ENCODE measurements around the gene ZNF236. TPM values are rescaled to one million over a fixed set of nuclear protein-coding genes. Genes with fewer than 3 reads are reported as not detected.
"Not testable (repeated sequence)": the region's sequence is repeated elsewhere in the genome, so short reads cannot be mapped to it uniquely, and the experiment has no call there.

Gene ZNF236
- total and polyA plus RNA-seq, 4 donors = 0.38 to 23.6 (median 10.0) TPM

- H3K27ac ChIP-seq (ENCODE audit: low read depth in 1 of 2, low read length in 2 of 2); H3K9me3 ChIP-seq (ENCODE audit: control insufficient read depth, low read length); H3K4me3 ChIP-seq (ENCODE audit: low read length in 2 of 2); intact Hi-C loops (cut with DNase I); ATAC-seq (ENCODE audit: low FRiP score); H3K36me3 ChIP-seq (ENCODE audit: control insufficient read depth in 1 of 2, insufficient read depth in 2 of 2, low read length in 1 of 2); H3K27me3 ChIP-seq (ENCODE audit: control insufficient read depth in 1 of 2, insufficient read depth in 2 of 2, low read length in 1 of 2); H3K4me1 ChIP-seq (ENCODE audit: control insufficient read depth in 1 of 2, insufficient read depth in 2 of 2, low read length in 2 of 2): not testable (repeated sequence)
- DNase-seq = peak in 1 of 2 donors; percentile 23
- WGBS, 2 donors = 94 to 96% methylated on average over 8 of the region's 8 CpGs
These were observed 122.0 kb downstream of the ZNF236 start for GRCh38 chr18:76944346-76944745.

GRCh38 chr18:76948345-76948744, 126.0 kb downstream of the ZNF236 start:
- no peaks in the 10 kb centered on the region for H3K4me1 ChIP-seq (ENCODE audit: control insufficient read depth in 1 of 2, insufficient read depth in 2 of 2, low read length in 2 of 2)
- no peaks in the 10 kb centered on the region for H3K27me3 ChIP-seq (ENCODE audit: control insufficient read depth in 1 of 2, insufficient read depth in 2 of 2, low read length in 1 of 2)
- H3K27ac ChIP-seq (ENCODE audit: low read depth in 1 of 2, low read length in 2 of 2) = no peak overlapping the region
- peaks cover 3 to 5% of the 10 kb centered on the region in 2 donors for H3K36me3 ChIP-seq (ENCODE audit: control insufficient read depth in 1 of 2, insufficient read depth in 2 of 2, low read length in 1 of 2)
- no peak overlapping the region for H3K4me3 ChIP-seq (ENCODE audit: low read length in 2 of 2)
- H3K9me3 ChIP-seq (ENCODE audit: control insufficient read depth, low read length) = no peaks in the 10 kb centered on the region
- no peak for ATAC-seq (ENCODE audit: low FRiP score)
- intact Hi-C loops (cut with DNase I) = no loop called here
- DNase-seq = no peak
- 90 to 93% methylated on average over 8 of the region's 8 CpGs for WGBS, 2 donors

GRCh38 chr18:76951456-76952247, 129.3 kb downstream of the ZNF236 start:
- no peaks in the 10 kb centered on the region for H3K4me1 ChIP-seq (ENCODE audit: control insufficient read depth in 1 of 2, insufficient read depth in 2 of 2, low read length in 2 of 2)
- H3K36me3 ChIP-seq (ENCODE audit: control insufficient read depth in 1 of 2, insufficient read depth in 2 of 2, low read length in 1 of 2) = peaks cover 3 to 5% of the 10 kb centered on the region in 2 donors
- no peak overlapping the region for H3K4me3 ChIP-seq (ENCODE audit: low read length in 2 of 2)
- ATAC-seq (ENCODE audit: low FRiP score) (no peak), DNase-seq (no peak)
- intact Hi-C loops (cut with DNase I) = no loop called here
- no peaks in the 10 kb centered on the region for H3K9me3 ChIP-seq (ENCODE audit: control insufficient read depth, low read length)
- 96 to 97% methylated on average over 12 of the region's 12 CpGs for WGBS, 2 donors
- no peak overlapping the region for H3K27ac ChIP-seq (ENCODE audit: low read depth in 1 of 2, low read length in 2 of 2)
- H3K27me3 ChIP-seq (ENCODE audit: control insufficient read depth in 1 of 2, insufficient read depth in 2 of 2, low read length in 1 of 2) = no peaks in the 10 kb centered on the region

DNA sequence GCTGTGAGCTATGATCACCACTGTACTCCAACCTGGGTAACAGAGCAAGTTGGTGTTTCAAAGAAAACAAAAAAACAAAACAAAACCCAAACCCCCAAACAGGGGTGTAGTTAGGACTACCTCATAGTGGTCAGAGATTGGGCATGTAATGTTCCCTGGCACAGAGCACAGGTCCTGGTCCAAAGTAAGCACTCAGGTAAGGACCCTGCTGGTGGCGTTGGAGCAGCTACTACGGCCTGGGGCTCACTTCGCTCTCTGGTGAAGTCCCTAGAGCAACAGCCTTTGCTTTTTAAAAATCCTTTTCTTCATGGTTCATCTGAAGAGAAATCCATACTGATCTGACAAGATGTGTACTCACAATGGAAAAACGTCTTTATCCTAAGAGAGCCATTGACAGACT, 130.4 kb downstream of the ZNF236 start:
- intact Hi-C loops (cut with DNase I) = no loop called here
- ATAC-seq (ENCODE audit: low FRiP score) (no peak), DNase-seq (no peak)
- 72 to 73% methylated on average over 4 of the region's 4 CpGs for WGBS, 2 donors
- Histone ChIP-seq H3K36me3 (ENCODE audit: control insufficient read depth in 1 of 2, insufficient read depth in 2 of 2, low read length in 1 of 2) (peaks cover 3 to 5% of the 10 kb centered on the region in 2 donors), H3K9me3 (ENCODE audit: control insufficient read depth, low read length) (no peaks in the 10 kb centered on the region), H3K27me3 (ENCODE audit: control insufficient read depth in 1 of 2, insufficient read depth in 2 of 2, low read length in 1 of 2) (no peaks in the 10 kb centered on the region), H3K4me1 (ENCODE audit: control insufficient read depth in 1 of 2, insufficient read depth in 2 of 2, low read length in 2 of 2) (no peaks in the 10 kb centered on the region), H3K27ac (ENCODE audit: low read depth in 1 of 2, low read length in 2 of 2) (no peak overlapping the region), H3K4me3 (ENCODE audit: low read length in 2 of 2) (no peak overlapping the region)

DNA sequence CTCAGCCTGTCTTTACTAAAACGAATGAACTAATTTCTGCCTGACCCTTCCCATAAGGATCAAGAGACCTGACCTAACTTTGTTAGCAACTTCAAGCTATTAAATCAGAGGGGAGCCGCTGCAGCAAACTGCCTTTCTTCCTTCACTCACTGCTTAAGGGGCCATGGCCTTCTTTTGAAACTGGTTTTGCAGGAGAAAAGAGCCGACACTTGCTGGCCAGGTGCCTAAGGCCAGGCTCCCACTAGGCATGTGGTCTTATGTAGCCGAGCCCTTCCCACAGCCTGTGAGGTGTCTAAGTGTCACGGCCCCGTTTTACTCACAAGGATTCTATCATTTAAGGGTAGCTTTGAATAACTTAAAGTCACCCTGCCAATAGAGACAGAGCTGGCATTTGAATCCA, 130.8 kb downstream of the ZNF236 start:
- WGBS, 2 donors = 33 to 36% methylated on average over 6 of the region's 6 CpGs

GRCh38 chr18:76953583-76954233, 131.4 kb downstream of the ZNF236 start:
- DNase-seq (peak; percentile 73 to 88), ATAC-seq (ENCODE audit: low FRiP score) (peak; percentile 63)
- no peak overlapping the region for H3K4me3 ChIP-seq (ENCODE audit: low read length in 2 of 2)
- no peaks in the 10 kb centered on the region for H3K9me3 ChIP-seq (ENCODE audit: control insufficient read depth, low read length)
- WGBS, 2 donors = 8 to 9% methylated on average over 12 of the region's 12 CpGs
- intact Hi-C loops (cut with DNase I) = no loop called here
- H3K27me3 ChIP-seq (ENCODE audit: control insufficient read depth in 1 of 2, insufficient read depth in 2 of 2, low read length in 1 of 2) = no peaks in the 10 kb centered on the region
- H3K36me3 ChIP-seq (ENCODE audit: control insufficient read depth in 1 of 2, insufficient read depth in 2 of 2, low read length in 1 of 2) = peaks cover under 1 to 2% of the 10 kb centered on the region in 2 donors
- no peaks in the 10 kb centered on the region for H3K4me1 ChIP-seq (ENCODE audit: control insufficient read depth in 1 of 2, insufficient read depth in 2 of 2, low read length in 2 of 2)
- H3K27ac ChIP-seq (ENCODE audit: low read depth in 1 of 2, low read length in 2 of 2) = no peak overlapping the region

More for the DNA sequence above, 130.8 kb downstream of the ZNF236 start:
- Histone ChIP-seq H3K4me1 (ENCODE audit: control insufficient read depth in 1 of 2, insufficient read depth in 2 of 2, low read length in 2 of 2) (no peaks in the 10 kb centered on the region), H3K27me3 (ENCODE audit: control insufficient read depth in 1 of 2, insufficient read depth in 2 of 2, low read length in 1 of 2) (no peaks in the 10 kb centered on the region), H3K27ac (ENCODE audit: low read depth in 1 of 2, low read length in 2 of 2) (no peak overlapping the region), H3K36me3 (ENCODE audit: control insufficient read depth in 1 of 2, insufficient read depth in 2 of 2, low read length in 1 of 2) (peaks cover 3 to 5% of the 10 kb centered on the region in 2 donors), H3K9me3 (ENCODE audit: control insufficient read depth, low read length) (no peaks in the 10 kb centered on the region), H3K4me3 (ENCODE audit: low read length in 2 of 2) (no peak overlapping the region)
- intact Hi-C loops (cut with DNase I) = no loop called here
- peak in 1 of 2 donors; percentile 62 for DNase-seq
- ATAC-seq (ENCODE audit: low FRiP score) = no peak

DNA sequence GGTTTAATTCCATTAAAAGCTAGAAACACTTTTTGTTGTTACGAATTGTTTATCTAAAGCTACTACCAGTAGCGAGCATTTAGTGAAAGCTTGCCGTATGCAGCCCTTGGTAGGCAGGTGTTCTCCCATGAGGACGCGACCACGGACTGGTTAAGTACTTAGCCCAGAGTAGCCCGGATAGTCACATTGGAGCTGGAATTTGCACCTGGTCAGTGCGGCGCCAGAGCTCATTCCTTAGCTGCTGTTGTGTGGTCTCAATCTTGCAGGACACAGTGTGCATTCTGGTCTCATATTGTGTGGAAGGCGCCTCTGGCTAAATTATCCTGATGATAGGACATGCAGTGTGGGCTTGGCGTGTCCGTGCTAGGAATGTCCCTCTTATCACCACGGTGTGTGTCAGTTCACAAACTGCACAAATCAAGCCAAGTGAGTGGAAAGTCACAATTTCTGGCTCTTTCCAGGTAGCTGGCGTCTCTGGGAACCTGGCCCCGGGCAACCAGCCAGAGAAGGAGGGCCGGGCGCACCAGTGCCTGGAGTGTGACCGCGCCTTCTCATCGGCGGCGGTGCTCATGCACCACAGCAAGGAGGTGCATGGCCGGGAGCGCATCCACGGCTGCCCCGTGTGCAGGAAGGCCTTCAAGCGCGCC, 133.3 kb downstream of the ZNF236 start:
- DNase-seq (peak in 1 of 2 donors; percentile 68), ATAC-seq (ENCODE audit: low FRiP score) (no peak)
- Histone ChIP-seq H3K4me3 (ENCODE audit: low read length in 2 of 2) (no peak overlapping the region), H3K27ac (ENCODE audit: low read depth in 1 of 2, low read length in 2 of 2) (no peak overlapping the region), H3K4me1 (ENCODE audit: control insufficient read depth in 1 of 2, insufficient read depth in 2 of 2, low read length in 2 of 2) (no peaks in the 10 kb centered on the region), H3K9me3 (ENCODE audit: control insufficient read depth, low read length) (no peaks in the 10 kb centered on the region), H3K27me3 (ENCODE audit: control insufficient read depth in 1 of 2, insufficient read depth in 2 of 2, low read length in 1 of 2) (no peaks in the 10 kb centered on the region), H3K36me3 (ENCODE audit: control insufficient read depth in 1 of 2, insufficient read depth in 2 of 2, low read length in 1 of 2) (peaks cover 0 to 4% of the 10 kb centered on the region in 2 donors)
- intact Hi-C loops (cut with DNase I) = no loop called here
- 96 to 97% methylated on average over 28 of the region's 28 CpGs for WGBS, 2 donors

GRCh38 chr18:76956648-76957047, 134.3 kb downstream of the ZNF236 start:
- ATAC-seq (ENCODE audit: low FRiP score) (no peak), DNase-seq (peak in 1 of 2 donors; percentile 57)
- intact Hi-C loops (cut with DNase I) = no loop called here
- WGBS, 2 donors = 92 to 96% methylated on average over 11 of the region's 11 CpGs
- Histone ChIP-seq H3K9me3 (ENCODE audit: control insufficient read depth, low read length) (no peaks in the 10 kb centered on the region), H3K4me1 (ENCODE audit: control insufficient read depth in 1 of 2, insufficient read depth in 2 of 2, low read length in 2 of 2) (no peaks in the 10 kb centered on the region), H3K27ac (ENCODE audit: low read depth in 1 of 2, low read length in 2 of 2) (no peak overlapping the region), H3K36me3 (ENCODE audit: control insufficient read depth in 1 of 2, insufficient read depth in 2 of 2, low read length in 1 of 2) (peaks cover 0 to 6% of the 10 kb centered on the region in 2 donors), H3K4me3 (ENCODE audit: low read length in 2 of 2) (no peak overlapping the region), H3K27me3 (ENCODE audit: control insufficient read depth in 1 of 2, insufficient read depth in 2 of 2, low read length in 1 of 2) (no peaks in the 10 kb centered on the region)
